HCT116 (cell line): Measurements from ENCODE around the gene SIAH2. TPM values are rescaled to one million over a fixed set of nuclear protein-coding genes. Genes with fewer than 3 reads are reported as not detected.

Experiments used
- ATAC-seq: fragments of 200-7000 bp; cut with Tn5 transposase; 2 replicates; pipeline ENCODE4 v1.9.1; 2020; ENCODE audit warnings: mild to moderate bottlenecking, moderate library complexity
- BruUV-seq: library from RNA; stranded (reverse); fragments of 400-500 nt; replicated peaks from 2 replicates; lab custom pipeline; 2021; lab: Mats Ljungman, UMichigan
- CTCF ChIA-PET: fragments of 300-600 bp; sonication (Branson Sonifier 250); formaldehyde crosslinking; loops from one replicate; lab custom pipeline; 2021; ENCODE audit warnings: antibody characterized with exemption; lab: Charles Lee
- POLR2A ChIA-PET: fragments of 300-600, 350-600 bp; sonication (Branson Sonifier 250); formaldehyde crosslinking; loops from one replicate; lab custom pipeline; 2021; ENCODE audit warnings: antibody characterized with exemption; lab: Charles Lee
- RAD21 ChIA-PET, 2 experiments: fragments of 300-600 bp; sonication (Branson Sonifier 250); formaldehyde crosslinking; loops; one replicate each; lab custom pipeline; 2023; ENCODE audit warnings: low total read pairs in 2 of 2; ENCODE audit not compliant: uncharacterized antibody in 2 of 2, unreplicated experiment in 2 of 2, low non-redundant PET in 1 of 2; lab: Charles Lee
- DNase-seq: peaks from one replicate; pipeline ENCODE4 v3.0.0-alpha.2; 2010; ENCODE audit warnings: low read depth, low spot score
- H2AFZ ChIP-seq: fragments of 200-600 bp; shearing (Covaris generic), sonication (generic); 2 replicates; pipeline ENCODE4 v1.6.1; 2017; ENCODE audit warnings: low read depth, mixed run types, mixed read lengths, antibody characterized with exemption, low read length; ENCODE audit not compliant: poor library complexity, severe bottlenecking
- H3K27ac ChIP-seq: 2 replicates; pipeline ENCODE4 v1.5.1; 2012; ENCODE audit warnings: low read depth, low read length
- H3K27me3 ChIP-seq: fragments of 200-600 bp; sonication (generic); 2 replicates; pipeline ENCODE4 v1.6.1; 2016; ENCODE audit warnings: mixed run types, low read length, mixed read lengths; ENCODE audit not compliant: insufficient read depth
- H3K36me3 ChIP-seq, 2 experiments: fragments of 200-500 bp in 1 of 2; fragments of 200-600 bp in 1 of 2; sonication (Bioruptor generic) in 1 of 2; sonication (generic) in 1 of 2; 2 replicates each; pipeline versions ENCODE4 v1.5.1 to v1.6.1; 2014 to 2016; ENCODE audit warnings: low read length in 2 of 2, inconsistent platforms in 1 of 2, mixed read lengths in 1 of 2, mixed run types in 1 of 2; ENCODE audit not compliant: insufficient read depth in 2 of 2, control insufficient read depth in 1 of 2
- H3K4me1 ChIP-seq, 2 experiments: fragments of 200-600 bp in 1 of 2; sonication (generic) in 1 of 2; 2 replicates each; pipeline versions ENCODE4 v1.5.1 to v1.6.1; 2012 to 2017; ENCODE audit warnings: low read length in 2 of 2, inconsistent platforms in 1 of 2, mild to moderate bottlenecking in 1 of 2, mixed read lengths in 1 of 2, mixed run types in 1 of 2, moderate library complexity in 1 of 2; ENCODE audit not compliant: insufficient read depth in 2 of 2, control insufficient read depth in 1 of 2
- H3K4me2 ChIP-seq: fragments of 200-600 bp; sonication (generic); 2 replicates; pipeline ENCODE4 v1.6.1; 2017; ENCODE audit warnings: mixed run types, low read length, mixed read lengths
- H3K4me3 ChIP-seq, 2 experiments: fragments of 200-600 bp in 1 of 2; sonication (generic) in 1 of 2; replicated peaks in 1 of 2; 2 replicates each; pipeline ENCODE4 v1.5.1; 2011 to 2016; ENCODE audit warnings: low read length in 2 of 2, control low read depth in 1 of 2, low read depth in 1 of 2, mild to moderate bottlenecking in 1 of 2, mixed read lengths in 1 of 2, mixed run types in 1 of 2
- H3K79me2 ChIP-seq: fragments of 200-600 bp; sonication (generic); 2 replicates; pipeline ENCODE4 v1.6.1; 2017; ENCODE audit warnings: mild to moderate bottlenecking, mixed run types, low read length, moderate library complexity, mixed read lengths; ENCODE audit not compliant: insufficient read depth
- H3K9ac ChIP-seq: fragments of 200-600 bp; sonication (generic); 2 replicates; pipeline ENCODE4 v1.6.1; 2016; ENCODE audit warnings: low read length, mixed read lengths
- H3K9me2 ChIP-seq: fragments of 200-600 bp; sonication (generic), shearing (Covaris generic); 2 replicates; pipeline ENCODE4 v1.6.1; 2017; ENCODE audit warnings: mixed run types, mild to moderate bottlenecking, moderate library complexity; ENCODE audit not compliant: insufficient read depth
- H3K9me3 ChIP-seq, 2 experiments: fragments of 200-500 bp in 1 of 2; fragments of 200-600 bp in 1 of 2; sonication (Bioruptor generic) in 1 of 2; sonication (generic) in 1 of 2; 2 replicates each; pipeline ENCODE4 v1.6.1; 2014 to 2017; ENCODE audit warnings: low read length in 2 of 2, mixed read lengths in 2 of 2, inconsistent platforms in 1 of 2, low read depth in 1 of 2, mild to moderate bottlenecking in 1 of 2, mixed run types in 1 of 2, moderate library complexity in 1 of 2; ENCODE audit not compliant: control insufficient read depth in 1 of 2, insufficient read depth in 1 of 2
- H4K20me1 ChIP-seq: fragments of 200-600 bp; sonication (generic), shearing (Covaris generic); 2 replicates; pipeline ENCODE4 v1.6.1; 2017; ENCODE audit warnings: mixed run types, mild to moderate bottlenecking, moderate library complexity; ENCODE audit not compliant: insufficient read depth
- CBX3 ChIP-seq: IDR thresholded peaks from 2 replicates; pipeline ENCODE4 v1.6.1; 2012; ENCODE audit warnings: low read depth
- EGR1 ChIP-seq: IDR thresholded peaks from 2 replicates; pipeline ENCODE4 v1.6.1; 2012; ENCODE audit warnings: low read depth
- ELF1 ChIP-seq: IDR thresholded peaks from 2 replicates; pipeline ENCODE4 v1.6.1; 2012; ENCODE audit warnings: low read depth, borderline replicate concordance
- FOSL1 ChIP-seq: IDR thresholded peaks from 2 replicates; pipeline ENCODE4 v1.6.1; 2012; ENCODE audit warnings: low read depth
- MAX ChIP-seq: IDR thresholded peaks from 2 replicates; pipeline ENCODE4 v1.6.1; 2012
- POLR2A ChIP-seq: IDR thresholded peaks from 2 replicates; pipeline ENCODE4 v1.7.0; 2011; ENCODE audit warnings: borderline replicate concordance; ENCODE audit not compliant: insufficient read depth, insufficient read length; ENCODE audit errors: extremely low read depth
- POLR2AphosphoS5 ChIP-seq: IDR thresholded peaks from 2 replicates; pipeline ENCODE4 v1.6.1; 2011; ENCODE audit warnings: mild to moderate bottlenecking, low read depth, low read length, moderate library complexity
- RAD21 ChIP-seq: IDR thresholded peaks from 2 replicates; pipeline ENCODE4 v1.6.1; 2012; ENCODE audit warnings: low read depth, mild to moderate bottlenecking
- REST ChIP-seq: IDR thresholded peaks from 2 replicates; pipeline ENCODE4 v1.6.1; 2012; ENCODE audit warnings: low read depth
- SIN3A ChIP-seq: IDR thresholded peaks from 2 replicates; pipeline ENCODE4 v1.6.1; 2012; ENCODE audit warnings: low read depth
- SP1 ChIP-seq: IDR thresholded peaks from 2 replicates; pipeline ENCODE4 v1.6.1; 2012; ENCODE audit warnings: low read depth
- SRF ChIP-seq: IDR thresholded peaks from 2 replicates; pipeline ENCODE4 v1.6.1; 2012; ENCODE audit warnings: low read depth
- TCF7L2 ChIP-seq: IDR thresholded peaks from 2 replicates; pipeline ENCODE4 v1.7.0; 2011; ENCODE audit warnings: borderline replicate concordance, inconsistent platforms; ENCODE audit not compliant: insufficient read depth, insufficient read length; ENCODE audit errors: extremely low read depth
- ZBTB33 ChIP-seq: IDR thresholded peaks from 2 replicates; pipeline ENCODE4 v1.6.1; 2011; ENCODE audit warnings: mild to moderate bottlenecking, low read length, moderate library complexity; ENCODE audit not compliant: insufficient replicate concordance; ENCODE audit errors: extremely low read depth
- ZFX ChIP-seq: fragments of 450-650 bp; IDR thresholded peaks from 2 replicates; pipeline ENCODE4 v1.6.1; 2017
- ZNF274 ChIP-seq: fragments of 200-500 bp; sonication (Bioruptor generic); IDR thresholded peaks from 2 replicates; pipeline ENCODE4 v1.6.1; 2014; ENCODE audit warnings: mild to moderate bottlenecking, low read depth, low read length, inconsistent platforms
- intact Hi-C: fragments of 100-400 bp; cut with micrococcal nuclease; formaldehyde crosslinking; loops from 2 replicates; pipeline ENCODE4 v1.10.0; 2022
- total RNA-seq: library from RNA; stranded (reverse); gene quantifications from one replicate; pipeline ENCODE4 v1.2.1, GENCODE V29; 2021; ENCODE audit not compliant: unreplicated experiment

SIAH2 gene
- total RNA-seq, 1 experiment from 2014 or later: 39.9 TPM

- peaks cover 16% of the 10 kb centered on the region; the same call in 1 of the 2 replicates for H4K20me1 ChIP-seq
Observed at GRCh38 chr3:150745832-150746231, 17.1 kb downstream of the SIAH2 start.

More at GRCh38 chr3:150745832-150746231, 17.1 kb downstream of the SIAH2 start:
- no peak overlapping the region for H3K4me2 ChIP-seq
- H3K4me1 ChIP-seq: peaks cover 9 to 35% of the 10 kb centered on the region in 2 experiments; a peak in 3 of 4 replicates
- TF ChIP-seq POLR2AphosphoS5: no peak
- TF ChIP-seq ZBTB33: no peak
- TF ChIP-seq ELF1: no peak
- no peak for TF ChIP-seq ZNF274
- no peak for TF ChIP-seq CBX3
- no peak for TF ChIP-seq TCF7L2
- TF ChIP-seq SRF: no peak
- no peak for TF ChIP-seq SP1
- TF ChIP-seq FOSL1: no peak
- no peak for TF ChIP-seq ZFX
- no peak for TF ChIP-seq SIN3A
- no peak for TF ChIP-seq RAD21
- TF ChIP-seq MAX: no peak
- no peak for TF ChIP-seq EGR1
- TF ChIP-seq REST: no peak
- TF ChIP-seq POLR2A: no peak
- no TSS peak for BruUV-seq
- H3K4me3 ChIP-seq: no peak overlapping the region
- POLR2A ChIA-PET: no interaction called here
- RAD21 ChIA-PET: no interaction called here
- H3K27me3 ChIP-seq: no peaks in the 10 kb centered on the region
- intact Hi-C loops: no loop called here
- DNase-seq (no peak), ATAC-seq (no peak)
- CTCF ChIA-PET: no interaction called here
- H3K9me3 ChIP-seq: no peaks in the 10 kb centered on the region
- H3K36me3 ChIP-seq: peaks cover 3 to 5% of the 10 kb centered on the region in 2 experiments; a peak in 1 of 4 replicates
- H2AFZ ChIP-seq: no peak overlapping the region
- H3K9ac ChIP-seq: no peak overlapping the region
- H3K79me2 ChIP-seq: peaks cover 97% of the 10 kb centered on the region
- H3K27ac ChIP-seq: no peak overlapping the region
- no peaks in the 10 kb centered on the region for H3K9me2 ChIP-seq
